SK-N-SH (cell line): ENCODE results near the gene FOXP1. TPM values are rescaled to one million over a fixed set of nuclear protein-coding genes. Genes with fewer than 3 reads are reported as not detected.

Experiments used
- CTCF ChIA-PET: fragments of 300-600, 350-600 bp; formaldehyde crosslinking; extraction: SDS; loops from one replicate; lab custom pipeline; 2021; lab: Yijun Ruan, JAX
- POLR2A ChIA-PET: fragments of 350-600 bp; sonication (Branson Sonifier 250); formaldehyde crosslinking; extraction: SDS; loops from one replicate; lab custom pipeline; 2020; ENCODE audit warnings: antibody characterized with exemption, inconsistent platforms; lab: Yijun Ruan, JAX
- DNase-seq: peaks from one replicate; pipeline ENCODE4 v3.0.0; 2012
- H2AFZ ChIP-seq: fragments of 200-600 bp; sonication (generic); 2 replicates; pipeline ENCODE4 v1.8.1; 2016; ENCODE audit warnings: antibody characterized with exemption, mild to moderate bottlenecking, low read depth
- H3F3A ChIP-seq: fragments of 200-600 bp; sonication (generic); replicated peaks from 2 replicates; pipeline ENCODE3; 2016; ENCODE audit warnings: antibody characterized with exemption, mild to moderate bottlenecking; ENCODE audit not compliant: insufficient read depth
- H3K27ac ChIP-seq, 2 experiments: fragments of 200-500 bp in 1 of 2; fragments of 200-600 bp in 1 of 2; sonication (Bioruptor generic) in 1 of 2; sonication (generic), shearing (Covaris generic) in 1 of 2; 2 replicates each; pipeline versions ENCODE4 v1.5.1 to v1.6.1; 2014 to 2016; ENCODE audit warnings: low read depth in 2 of 2, inconsistent platforms in 1 of 2, low read length in 1 of 2, mild to moderate bottlenecking in 1 of 2, mixed read lengths in 1 of 2
- H3K27me3 ChIP-seq: fragments of 200-600 bp; sonication (generic), shearing (Covaris generic); 2 replicates; pipeline ENCODE4 v1.6.1; 2016; ENCODE audit warnings: mixed run types; ENCODE audit not compliant: insufficient read depth
- H3K36me3 ChIP-seq, 2 experiments: fragments of 200-500 bp in 1 of 2; fragments of 200-600 bp in 1 of 2; sonication (Bioruptor generic) in 1 of 2; sonication (generic) in 1 of 2; replicated peaks in 1 of 2; 2 replicates each; pipeline versions ENCODE3 to v1.5.1; 2014 to 2016; ENCODE audit warnings: low read length in 1 of 2, mild to moderate bottlenecking in 1 of 2; ENCODE audit not compliant: insufficient read depth in 2 of 2, control insufficient read depth in 1 of 2
- H3K4me1 ChIP-seq, 2 experiments: fragments of 200-500 bp in 1 of 2; fragments of 200-600 bp in 1 of 2; sonication (Bioruptor generic) in 1 of 2; sonication (generic), shearing (Covaris generic) in 1 of 2; 2 replicates each; pipeline versions ENCODE4 v1.5.1 to v1.6.1; 2014 to 2016; ENCODE audit warnings: low read depth in 1 of 2, low read length in 1 of 2, mixed run types in 1 of 2; ENCODE audit not compliant: insufficient read depth in 2 of 2, control insufficient read depth in 1 of 2
- H3K4me2 ChIP-seq: fragments of 200-600 bp; sonication (generic), shearing (Covaris generic); 2 replicates; pipeline ENCODE4 v1.6.1; 2017; ENCODE audit warnings: mixed run types
- H3K4me3 ChIP-seq, 2 experiments: fragments of 200-500 bp in 1 of 2; fragments of 200-600 bp in 1 of 2; sonication (Bioruptor generic) in 1 of 2; sonication (generic), shearing (Covaris generic) in 1 of 2; 2 replicates each; pipeline versions ENCODE4 v1.5.1 to v1.8.1; 2014 to 2016; ENCODE audit warnings: low read depth in 2 of 2, inconsistent platforms in 1 of 2, low read length in 1 of 2, mild to moderate bottlenecking in 1 of 2, mixed read lengths in 1 of 2, moderate library complexity in 1 of 2
- H3K79me2 ChIP-seq: fragments of 200-600 bp; sonication (generic); 2 replicates; pipeline ENCODE4 v1.8.1; 2017; ENCODE audit warnings: mild to moderate bottlenecking; ENCODE audit not compliant: insufficient read depth
- H3K9ac ChIP-seq: fragments of 200-600 bp; sonication (generic); 2 replicates; pipeline ENCODE4 v1.6.1; 2017; ENCODE audit warnings: mixed run types
- H3K9me2 ChIP-seq: fragments of 200-600 bp; sonication (generic); 2 replicates; pipeline ENCODE4 v1.6.1; 2017; ENCODE audit warnings: mixed run types
- H3K9me3 ChIP-seq: fragments of 200-600 bp; sonication (generic); 2 replicates; pipeline ENCODE4 v1.6.1; 2017; ENCODE audit warnings: mixed run types, mild to moderate bottlenecking, moderate library complexity
- H4K20me1 ChIP-seq: fragments of 200-600 bp; sonication (generic); 2 replicates; pipeline ENCODE4 v1.6.1; 2017; ENCODE audit warnings: mild to moderate bottlenecking, mixed run types; ENCODE audit not compliant: insufficient read depth
- EZH2phosphoT487 ChIP-seq: fragments of 200-600 bp; sonication (generic); IDR thresholded peaks from 2 replicates; pipeline ENCODE4 v1.6.1; 2017; ENCODE audit warnings: low read depth, mixed run types, mild to moderate bottlenecking, antibody characterized with exemption, moderate library complexity, borderline replicate concordance
- FOSL2 ChIP-seq: IDR thresholded peaks from 2 replicates; pipeline ENCODE4 v1.4.0; 2012; ENCODE audit warnings: low read depth, mild to moderate bottlenecking, moderate library complexity, borderline replicate concordance
- GATA2 ChIP-seq: sonication (generic); formaldehyde crosslinking; IDR thresholded peaks from 2 replicates; pipeline ENCODE4 v1.5.0; 2020; ENCODE audit warnings: mild to moderate bottlenecking, missing genetic modification reagents
- JUND ChIP-seq: IDR thresholded peaks from 2 replicates; pipeline ENCODE4 v1.4.0; 2012
- MEF2A ChIP-seq: IDR thresholded peaks from 2 replicates; pipeline ENCODE4 v1.4.0; 2012; ENCODE audit warnings: low read depth, borderline replicate concordance
- POLR2AphosphoS5 ChIP-seq: IDR thresholded peaks from 2 replicates; pipeline ENCODE4 v1.6.1; 2012; ENCODE audit warnings: low read depth, low read length
- RFX5 ChIP-seq: IDR thresholded peaks from 2 replicates; pipeline ENCODE4 v1.6.1; 2012; ENCODE audit warnings: mild to moderate bottlenecking, improper control_type of control experiment, low read length
- RXRA ChIP-seq: IDR thresholded peaks from 2 replicates; pipeline ENCODE4 v1.4.0; 2012; ENCODE audit warnings: low read depth, mild to moderate bottlenecking, borderline replicate concordance
- SIN3A ChIP-seq: IDR thresholded peaks from 2 replicates; pipeline ENCODE4 v1.6.1; 2012; ENCODE audit warnings: low read depth, mild to moderate bottlenecking, low read length, moderate library complexity, borderline replicate concordance
- TAF1 ChIP-seq: IDR thresholded peaks from 2 replicates; pipeline ENCODE4 v1.6.1; 2012; ENCODE audit warnings: low read depth, mild to moderate bottlenecking, low read length, moderate library complexity, borderline replicate concordance
- TEAD4 ChIP-seq: IDR thresholded peaks from 2 replicates; pipeline ENCODE4 v1.4.0; 2012; ENCODE audit warnings: mild to moderate bottlenecking, borderline replicate concordance; ENCODE audit not compliant: insufficient read depth
- YY1 ChIP-seq: IDR thresholded peaks from 2 replicates; pipeline ENCODE4 v1.4.0; 2012; ENCODE audit warnings: low read depth, mild to moderate bottlenecking
- WGBS: methylation state at CpG from one replicate; pipeline ENCODE4 v1.1.6; 2017; ENCODE audit warnings: low lambda C conversion rate; 5-methylcytosine and 5-hydroxymethylcytosine counted together
- polyA plus RNA-seq, 3 experiments: library from polyadenylated mRNA; depleted of rRNA; stranded (reverse); fragments of >200 nt; gene quantifications; 2 replicates each; pipeline ENCODE4 v1.2.3, GENCODE V29; 2012
- TF ChIP-seq, protein P1 (sequence below): IDR thresholded peaks from 2 replicates; pipeline ENCODE4 v1.4.0; 2012; ENCODE audit warnings: low read depth, borderline replicate concordance
- TF ChIP-seq, protein P2 (sequence below): fragments of 200-600 bp; sonication (generic); IDR thresholded peaks from 2 replicates; pipeline ENCODE4 v1.6.1; 2017; ENCODE audit warnings: antibody characterized with exemption, mild to moderate bottlenecking, moderate library complexity
- TF ChIP-seq, protein P3 (sequence below): fragments of 150-350 bp; IDR thresholded peaks from 2 replicates; pipeline ENCODE4 v1.6.1; 2017; ENCODE audit warnings: antibody characterized with exemption, low read length, low read depth, borderline replicate concordance
- TF ChIP-seq, protein P4 (sequence below): IDR thresholded peaks from 2 replicates; pipeline ENCODE4 v1.4.0; 2012; ENCODE audit warnings: low read depth, borderline replicate concordance
- TF ChIP-seq, protein P5 (sequence below): fragments of 150-350 bp; IDR thresholded peaks from 2 replicates; pipeline ENCODE4 v1.6.1; 2016; ENCODE audit warnings: mild to moderate bottlenecking, low read depth, low read length

FOXP1 gene
- polyA plus RNA-seq, 1 of the 3 experiments (the other 2 are of a cell fraction), result 8.8 TPM

DNA sequence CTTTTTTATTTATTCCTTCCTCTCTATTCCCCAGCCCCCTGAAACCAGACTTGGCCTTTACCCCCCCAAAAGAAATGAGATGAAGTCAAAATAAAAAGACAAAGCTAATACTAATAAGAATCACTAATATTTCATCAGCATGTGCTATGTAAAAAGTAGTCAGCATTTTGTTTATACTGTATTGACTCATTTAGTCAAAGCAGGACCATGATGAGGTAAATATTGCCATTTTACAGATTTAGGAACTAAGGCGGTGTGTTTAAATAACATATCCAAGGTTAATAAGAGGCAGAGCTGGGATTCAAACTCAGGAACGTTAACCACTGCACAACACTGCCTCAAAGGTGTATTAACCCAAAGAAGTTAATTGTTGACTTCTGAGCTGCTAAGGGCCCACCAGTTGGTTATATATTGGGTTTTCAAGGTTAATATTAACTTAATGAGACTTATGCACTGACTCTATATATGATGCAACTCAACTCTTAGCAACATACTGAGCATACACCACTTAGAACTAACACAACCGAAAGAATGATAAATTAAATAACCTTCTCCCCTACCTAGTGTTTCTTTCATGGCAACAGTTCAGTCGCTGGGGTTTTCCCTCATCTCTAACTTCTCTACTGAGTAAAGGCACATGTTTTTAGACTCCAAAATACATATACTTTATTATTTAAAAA is 34.7 kb downstream of the FOXP1 start:
- TF ChIP-seq, protein P1, sequence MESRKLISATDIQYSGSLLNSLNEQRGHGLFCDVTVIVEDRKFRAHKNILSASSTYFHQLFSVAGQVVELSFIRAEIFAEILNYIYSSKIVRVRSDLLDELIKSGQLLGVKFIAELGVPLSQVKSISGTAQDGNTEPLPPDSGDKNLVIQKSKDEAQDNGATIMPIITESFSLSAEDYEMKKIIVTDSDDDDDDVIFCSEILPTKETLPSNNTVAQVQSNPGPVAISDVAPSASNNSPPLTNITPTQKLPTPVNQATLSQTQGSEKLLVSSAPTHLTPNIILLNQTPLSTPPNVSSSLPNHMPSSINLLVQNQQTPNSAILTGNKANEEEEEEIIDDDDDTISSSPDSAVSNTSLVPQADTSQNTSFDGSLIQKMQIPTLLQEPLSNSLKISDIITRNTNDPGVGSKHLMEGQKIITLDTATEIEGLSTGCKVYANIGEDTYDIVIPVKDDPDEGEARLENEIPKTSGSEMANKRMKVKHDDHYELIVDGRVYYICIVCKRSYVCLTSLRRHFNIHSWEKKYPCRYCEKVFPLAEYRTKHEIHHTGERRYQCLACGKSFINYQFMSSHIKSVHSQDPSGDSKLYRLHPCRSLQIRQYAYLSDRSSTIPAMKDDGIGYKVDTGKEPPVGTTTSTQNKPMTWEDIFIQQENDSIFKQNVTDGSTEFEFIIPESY, result no peak
- TF ChIP-seq FOSL2 (no peak), GATA2 (CRISPR knock-in tag) (no peak), TAF1 (no peak), YY1 (no peak), JUND (no peak), POLR2AphosphoS5 (no peak), RXRA (no peak), RFX5 (no peak), EZH2phosphoT487 (no peak), TEAD4 (no peak), SIN3A (no peak), MEF2A (no peak)
- TF ChIP-seq, protein P2, sequence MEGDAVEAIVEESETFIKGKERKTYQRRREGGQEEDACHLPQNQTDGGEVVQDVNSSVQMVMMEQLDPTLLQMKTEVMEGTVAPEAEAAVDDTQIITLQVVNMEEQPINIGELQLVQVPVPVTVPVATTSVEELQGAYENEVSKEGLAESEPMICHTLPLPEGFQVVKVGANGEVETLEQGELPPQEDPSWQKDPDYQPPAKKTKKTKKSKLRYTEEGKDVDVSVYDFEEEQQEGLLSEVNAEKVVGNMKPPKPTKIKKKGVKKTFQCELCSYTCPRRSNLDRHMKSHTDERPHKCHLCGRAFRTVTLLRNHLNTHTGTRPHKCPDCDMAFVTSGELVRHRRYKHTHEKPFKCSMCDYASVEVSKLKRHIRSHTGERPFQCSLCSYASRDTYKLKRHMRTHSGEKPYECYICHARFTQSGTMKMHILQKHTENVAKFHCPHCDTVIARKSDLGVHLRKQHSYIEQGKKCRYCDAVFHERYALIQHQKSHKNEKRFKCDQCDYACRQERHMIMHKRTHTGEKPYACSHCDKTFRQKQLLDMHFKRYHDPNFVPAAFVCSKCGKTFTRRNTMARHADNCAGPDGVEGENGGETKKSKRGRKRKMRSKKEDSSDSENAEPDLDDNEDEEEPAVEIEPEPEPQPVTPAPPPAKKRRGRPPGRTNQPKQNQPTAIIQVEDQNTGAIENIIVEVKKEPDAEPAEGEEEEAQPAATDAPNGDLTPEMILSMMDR, result no peak
- TF ChIP-seq, protein P3, sequence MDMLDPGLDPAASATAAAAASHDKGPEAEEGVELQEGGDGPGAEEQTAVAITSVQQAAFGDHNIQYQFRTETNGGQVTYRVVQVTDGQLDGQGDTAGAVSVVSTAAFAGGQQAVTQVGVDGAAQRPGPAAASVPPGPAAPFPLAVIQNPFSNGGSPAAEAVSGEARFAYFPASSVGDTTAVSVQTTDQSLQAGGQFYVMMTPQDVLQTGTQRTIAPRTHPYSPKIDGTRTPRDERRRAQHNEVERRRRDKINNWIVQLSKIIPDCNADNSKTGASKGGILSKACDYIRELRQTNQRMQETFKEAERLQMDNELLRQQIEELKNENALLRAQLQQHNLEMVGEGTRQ, result no peak
- TF ChIP-seq, protein P4, sequence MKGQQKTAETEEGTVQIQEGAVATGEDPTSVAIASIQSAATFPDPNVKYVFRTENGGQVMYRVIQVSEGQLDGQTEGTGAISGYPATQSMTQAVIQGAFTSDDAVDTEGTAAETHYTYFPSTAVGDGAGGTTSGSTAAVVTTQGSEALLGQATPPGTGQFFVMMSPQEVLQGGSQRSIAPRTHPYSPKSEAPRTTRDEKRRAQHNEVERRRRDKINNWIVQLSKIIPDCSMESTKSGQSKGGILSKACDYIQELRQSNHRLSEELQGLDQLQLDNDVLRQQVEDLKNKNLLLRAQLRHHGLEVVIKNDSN, result no peak
- TF ChIP-seq, protein P5, sequence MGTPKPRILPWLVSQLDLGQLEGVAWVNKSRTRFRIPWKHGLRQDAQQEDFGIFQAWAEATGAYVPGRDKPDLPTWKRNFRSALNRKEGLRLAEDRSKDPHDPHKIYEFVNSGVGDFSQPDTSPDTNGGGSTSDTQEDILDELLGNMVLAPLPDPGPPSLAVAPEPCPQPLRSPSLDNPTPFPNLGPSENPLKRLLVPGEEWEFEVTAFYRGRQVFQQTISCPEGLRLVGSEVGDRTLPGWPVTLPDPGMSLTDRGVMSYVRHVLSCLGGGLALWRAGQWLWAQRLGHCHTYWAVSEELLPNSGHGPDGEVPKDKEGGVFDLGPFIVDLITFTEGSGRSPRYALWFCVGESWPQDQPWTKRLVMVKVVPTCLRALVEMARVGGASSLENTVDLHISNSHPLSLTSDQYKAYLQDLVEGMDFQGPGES, result no peak
- H2AFZ ChIP-seq, result no peak overlapping the region
- H3K27me3 ChIP-seq, result no peaks in the 10 kb centered on the region
- no peak overlapping the region for H3K9ac ChIP-seq
- H4K20me1 ChIP-seq, result no peaks in the 10 kb centered on the region
- H3K27ac ChIP-seq, result no peak overlapping the region
- no peak overlapping the region for H3K4me3 ChIP-seq
- no peaks in the 10 kb centered on the region; the same call in 1 of the 2 replicates for H3K9me2 ChIP-seq
- peaks cover 82% of the 10 kb centered on the region for H3K79me2 ChIP-seq
- 92% methylated on average over 4 of the region's 4 CpGs for WGBS
- H3F3A ChIP-seq, result peaks cover 41% of the 10 kb centered on the region
- peaks cover under 1 to 19% of the 10 kb centered on the region in 2 experiments; a peak in 3 of 4 replicates for H3K4me1 ChIP-seq
- H3K9me3 ChIP-seq, result no peaks in the 10 kb centered on the region; the same call in 1 of the 2 replicates
- H3K36me3 ChIP-seq, result peaks cover 0 to 11% of the 10 kb centered on the region in 2 experiments
- H3K4me2 ChIP-seq, result no peak overlapping the region
- DNase-seq, result no peak
- CTCF ChIA-PET, result interaction anchor here (0.6 to 1.3 kb wide), 3 partner anchors 11 to 1009 kb away, joined by 3 read pairs; no protein-coding TSS in a partner anchor
- POLR2A ChIA-PET, result no interaction called here
